DOHH2 (cell line): Measurements from ENCODE around the gene ADAMTS12.

Experiments used
- CTCF ChIP-seq: fragments of 200-600 bp; sonication (generic); IDR thresholded peaks from one replicate; pipeline ENCODE4 v1.5.1; 2014; ENCODE audit warnings: antibody characterized with exemption, mild to moderate bottlenecking, low read depth, low read length; ENCODE audit not compliant: poor library complexity, severe bottlenecking
- EZH2phosphoT487 ChIP-seq: fragments of 200-600 bp; sonication (generic); IDR thresholded peaks from 2 replicates; pipeline ENCODE4 v1.6.1; 2017; ENCODE audit warnings: borderline replicate concordance, mild to moderate bottlenecking, antibody characterized with exemption, low read length, moderate library complexity, mixed read lengths

GRCh38 chr5:33742181-33742580 is 149.6 kb downstream of the ADAMTS12 start:
- TF ChIP-seq CTCF: no peak
- TF ChIP-seq EZH2phosphoT487: no peak
